HG03520 (cell line): ENCODE data around the gene ZFAND3.

Experiments used
- ATAC-seq: cut with Tn5 transposase; IDR thresholded peaks from one replicate; pipeline ENCODE4 v1.9.1; 2021; ENCODE audit warnings: mild to moderate bottlenecking, moderate library complexity; ENCODE audit not compliant: unreplicated experiment

The ZFAND3 gene

GRCh38 chr6:38174315-38174714 lies 354.8 kb downstream of the ZFAND3 start:
- ATAC-seq: no peak

- ATAC-seq: no peak
These were observed 355.4 kb downstream of the ZFAND3 start for GRCh38 chr6:38174806-38175495.

GRCh38 chr6:38175786-38176185 lies 356.3 kb downstream of the ZFAND3 start:
- ATAC-seq: no peak

- no peak for ATAC-seq
These were observed 357.5 kb downstream of the ZFAND3 start for GRCh38 chr6:38176797-38177751.

GRCh38 chr6:38177882-38178583 lies 358.5 kb downstream of the ZFAND3 start:
- ATAC-seq: no peak

GRCh38 chr6:38178584-38178886 lies 359.0 kb downstream of the ZFAND3 start:
- ATAC-seq: no peak

- no peak for ATAC-seq
These were observed 359.8 kb downstream of the ZFAND3 start for GRCh38 chr6:38179300-38179699.

GRCh38 chr6:38179794-38180430 lies 360.4 kb downstream of the ZFAND3 start:
- ATAC-seq: no peak

- no peak for ATAC-seq
These were observed 361.1 kb downstream of the ZFAND3 start for GRCh38 chr6:38180586-38180985.

GRCh38 chr6:38182426-38182825 lies 362.9 kb downstream of the ZFAND3 start:
- ATAC-seq: no peak

- ATAC-seq: no peak
These were observed 364.5 kb downstream of the ZFAND3 start for GRCh38 chr6:38183856-38184584.

GRCh38 chr6:38184585-38185080 lies 365.1 kb downstream of the ZFAND3 start:
- no peak for ATAC-seq

GRCh38 chr6:38185244-38185643 lies 365.7 kb downstream of the ZFAND3 start:
- ATAC-seq: no peak

GRCh38 chr6:38185752-38186151 lies 366.2 kb downstream of the ZFAND3 start:
- ATAC-seq: no peak

- ATAC-seq: no peak
These were observed 367.8 kb downstream of the ZFAND3 start for GRCh38 chr6:38187325-38187724.

GRCh38 chr6:38187811-38188590 lies 368.5 kb downstream of the ZFAND3 start:
- ATAC-seq: no peak

- ATAC-seq: no peak
These were observed 369.3 kb downstream of the ZFAND3 start for GRCh38 chr6:38188677-38189335.

- ATAC-seq: no peak
These were observed 371.9 kb downstream of the ZFAND3 start for GRCh38 chr6:38191418-38191817.

GRCh38 chr6:38192011-38192410 lies 372.5 kb downstream of the ZFAND3 start:
- no peak for ATAC-seq
